Natural killer cell treated with Interleukin-12 subunit alpha and Interleukin-12 subunit beta and Interleukin-15 and Interleukin-18, amount 100 ng/mL, for 72 hours (primary cell): ENCODE results near the gene ANKRD44. TPM values are rescaled to one million over a fixed set of nuclear protein-coding genes. Genes with fewer than 3 reads are reported as not detected.

Experiments
- ATAC-seq, 2 donors: fragments of 150-1000 bp; cut with Tn5 transposase in 1 of 2; sonication (Bioruptor Pico), chemical (Tn5 transposase) in 1 of 2; 2 replicates each; pipeline ENCODE4 v1.10.0; 2021
- DNase-seq: peaks from one replicate; pipeline ENCODE4 v3.0.0; 2022; ENCODE audit warnings: low spot score
- H3K27ac Mint-ChIP-seq, 2 donors: 1 replicate in 1 of 2; 2 replicates in 1 of 2; pipeline ENCODE4 v1.8.0; 2022; ENCODE audit warnings: mixed read lengths in 2 of 2, mild to moderate bottlenecking in 1 of 2, moderate library complexity in 1 of 2
- H3K27me3 Mint-ChIP-seq, 2 donors: 1 replicate in 1 of 2; 2 replicates in 1 of 2; pipeline ENCODE4 v1.8.0; 2022; ENCODE audit warnings: mixed read lengths in 2 of 2
- H3K36me3 Mint-ChIP-seq: one replicate; pipeline ENCODE4 v1.8.0; 2022; ENCODE audit warnings: mixed read lengths
- H3K4me1 Mint-ChIP-seq, 2 donors: 1 replicate in 1 of 2; 2 replicates in 1 of 2; pipeline ENCODE4 v1.8.0; 2022; ENCODE audit warnings: low read depth in 2 of 2, mixed read lengths in 2 of 2, mild to moderate bottlenecking in 1 of 2
- H3K4me3 Mint-ChIP-seq: one replicate; pipeline ENCODE4 v1.8.0; 2022; ENCODE audit warnings: mixed read lengths
- H3K9me3 Mint-ChIP-seq: 2 replicates; pipeline ENCODE4 v1.8.0; 2022; ENCODE audit warnings: mixed read lengths
- total RNA-seq, 2 donors: library from RNA; stranded (reverse); gene quantifications; one replicate each; pipeline ENCODE4 v1.2.3, GENCODE V29; 2022

Gene ANKRD44
- total RNA-seq, 2 donors from 2014 or later = 307 to 413 TPM

DNA sequence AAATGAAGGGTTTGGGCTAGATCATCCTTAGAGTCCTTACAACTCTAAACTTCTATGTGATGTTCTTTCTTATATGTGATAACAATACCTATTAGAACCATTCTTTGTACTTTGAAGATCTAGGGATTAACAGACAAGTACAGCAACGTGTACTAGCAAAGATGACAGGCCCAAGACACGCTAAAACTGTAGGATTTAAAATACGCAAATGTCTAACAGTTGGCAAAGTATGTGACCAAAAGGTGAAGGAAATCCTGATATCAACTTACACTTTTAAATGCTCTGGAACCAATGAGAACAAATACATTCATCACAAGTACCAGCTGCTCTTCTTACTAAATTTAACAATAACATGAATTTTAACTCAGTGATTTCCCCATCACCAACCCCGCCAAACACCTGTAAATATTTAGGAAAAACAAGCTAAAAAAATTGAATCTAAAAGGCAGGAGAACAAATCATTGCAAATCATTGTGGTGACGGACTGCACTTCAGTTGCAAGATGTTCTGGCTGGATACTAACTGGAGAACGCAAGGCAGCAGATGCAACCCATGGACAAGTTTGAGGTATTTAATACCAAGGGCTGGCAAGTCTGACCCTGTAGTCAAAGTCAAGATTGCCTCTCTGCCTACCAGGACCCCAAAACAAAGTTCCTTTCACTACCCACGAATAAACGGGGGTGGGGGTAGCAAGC lies 1.4 kb downstream of the ANKRD44 start:
- no peak for DNase-seq
- Mint-ChIP-seq H3K9me3 (no peaks in the 10 kb centered on the region), H3K27ac (peak overlapping the region; percentile 99 to 100), H3K4me3 (peak overlapping the region; percentile 94), H3K36me3 (peaks cover 14% of the 10 kb centered on the region), H3K4me1 (peaks cover 58 to 59% of the 10 kb centered on the region in 2 donors), H3K27me3 (no peaks in the 10 kb centered on the region)
- no peak for ATAC-seq

DNA sequence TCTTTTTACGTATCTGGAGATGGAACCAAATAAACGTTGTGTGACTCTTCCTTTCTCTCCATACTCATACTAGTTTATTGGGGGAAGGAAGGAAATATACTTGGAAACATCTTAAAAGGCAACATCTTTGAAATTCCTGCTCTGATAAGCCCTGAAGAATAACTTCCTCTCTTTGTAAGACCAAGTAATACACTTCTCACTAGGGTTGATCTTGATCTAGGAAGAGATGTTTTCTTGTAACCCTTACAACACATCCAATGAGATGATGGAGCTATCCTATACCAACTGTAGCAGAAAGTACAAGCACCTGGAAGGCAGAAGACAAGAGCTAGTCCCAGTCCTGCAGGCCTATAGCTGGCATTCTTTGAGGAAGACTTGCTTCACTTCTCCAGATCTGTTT lies 2.0 kb downstream of the ANKRD44 start:
- H3K27me3 Mint-ChIP-seq = no peaks in the 10 kb centered on the region
- peaks cover 58 to 59% of the 10 kb centered on the region in 2 donors for H3K4me1 Mint-ChIP-seq
- no peak for ATAC-seq
- H3K36me3 Mint-ChIP-seq = peaks cover 14% of the 10 kb centered on the region
- peak overlapping the region; percentile 99 to 100 for H3K27ac Mint-ChIP-seq
- no peaks in the 10 kb centered on the region for H3K9me3 Mint-ChIP-seq
- peak overlapping the region; percentile 94 for H3K4me3 Mint-ChIP-seq
- DNase-seq = no peak

DNA sequence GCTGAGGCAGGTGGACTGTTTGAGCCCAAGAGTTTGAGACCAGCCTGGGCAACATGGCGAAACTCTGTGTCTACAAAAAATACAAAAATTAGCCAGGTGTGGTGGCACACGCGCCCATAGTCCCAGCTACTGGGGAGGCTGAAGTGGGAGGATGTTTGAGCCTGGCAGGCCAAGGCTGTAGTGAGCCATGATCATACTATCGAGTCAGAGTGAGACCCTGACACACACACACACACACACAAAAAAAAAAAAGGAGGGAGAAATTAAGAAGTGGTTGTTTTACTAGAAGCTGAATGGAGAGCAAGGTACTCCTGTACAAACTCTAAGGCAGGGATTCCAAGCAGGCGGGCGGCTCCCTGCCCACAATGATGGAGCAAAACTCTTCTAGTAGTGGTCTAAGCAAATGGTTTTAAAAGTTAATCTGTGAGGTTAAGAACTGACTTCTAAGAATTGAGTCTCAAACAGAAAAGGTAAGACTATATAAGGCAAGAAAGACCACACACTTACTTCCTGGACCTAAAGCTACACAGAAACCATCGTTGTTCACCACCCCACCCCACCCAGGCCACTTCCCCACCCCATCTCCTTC lies 2.6 kb downstream of the ANKRD44 start:
- Mint-ChIP-seq H3K27ac (peak overlapping the region; percentile 99 to 100), H3K9me3 (no peaks in the 10 kb centered on the region), H3K4me1 (peaks cover 60 to 63% of the 10 kb centered on the region in 2 donors), H3K4me3 (peak overlapping the region; percentile 94), H3K27me3 (no peaks in the 10 kb centered on the region), H3K36me3 (peaks cover 16% of the 10 kb centered on the region)
- DNase-seq (no peak), ATAC-seq (peak; percentile 50 to 63)

DNA sequence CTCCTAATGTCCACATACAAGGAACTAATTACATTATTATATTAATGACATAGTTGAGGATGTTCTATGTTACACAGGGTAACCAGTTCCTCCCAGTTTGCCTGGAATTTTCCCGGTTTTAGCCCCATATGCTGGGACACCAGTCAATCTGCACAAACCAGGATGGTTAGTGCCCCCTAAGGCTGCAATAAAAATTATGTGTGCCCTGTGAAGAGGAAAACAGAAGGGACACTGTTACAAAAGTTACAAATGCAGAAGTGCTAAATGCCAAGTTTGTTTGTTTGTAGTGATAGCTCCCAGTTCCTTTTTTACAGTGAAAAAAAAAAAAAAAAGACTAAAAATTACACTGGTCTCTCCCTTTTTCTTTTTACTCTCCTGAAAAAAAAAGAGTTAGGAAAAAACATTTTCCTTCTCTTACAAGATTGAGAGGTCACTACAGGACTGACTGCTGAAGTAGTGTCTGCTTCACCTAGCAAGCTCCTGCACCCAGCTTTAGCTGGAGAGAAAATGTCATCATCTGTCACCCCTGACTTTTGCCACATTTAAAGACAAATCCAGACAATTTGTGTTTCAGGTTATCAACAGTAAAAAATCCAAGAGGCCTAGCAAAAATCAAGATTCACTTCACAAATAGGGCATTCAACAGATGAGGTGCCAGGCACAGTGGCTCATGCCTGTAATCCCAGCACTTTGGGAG lies 3.2 kb downstream of the ANKRD44 start:
- H3K4me1 Mint-ChIP-seq = peaks cover 66 to 69% of the 10 kb centered on the region in 2 donors
- peak overlapping the region; percentile 99 to 100 for H3K27ac Mint-ChIP-seq
- no peaks in the 10 kb centered on the region for H3K9me3 Mint-ChIP-seq
- peak overlapping the region; percentile 94 for H3K4me3 Mint-ChIP-seq
- H3K36me3 Mint-ChIP-seq = peaks cover 22% of the 10 kb centered on the region
- no peaks in the 10 kb centered on the region for H3K27me3 Mint-ChIP-seq
- DNase-seq (no peak), ATAC-seq (no peak)

DNA sequence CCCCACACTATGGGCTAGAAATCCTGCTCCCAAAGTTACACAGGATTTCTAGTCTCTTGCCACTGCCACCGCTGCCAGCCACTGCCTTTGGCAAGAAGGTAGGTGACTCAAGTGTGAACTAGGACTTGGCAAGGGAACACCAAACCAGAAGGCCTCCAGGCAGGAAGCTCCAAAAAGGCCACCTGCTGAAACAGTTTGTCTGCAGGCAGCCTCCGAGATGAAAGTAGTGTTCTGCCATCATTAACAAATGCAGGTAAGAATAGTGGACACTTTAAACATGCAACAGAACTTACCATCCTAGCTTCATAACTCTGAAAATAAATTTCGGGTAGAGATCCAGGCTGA lies 3.9 kb downstream of the ANKRD44 start:
- H3K27me3 Mint-ChIP-seq = no peaks in the 10 kb centered on the region
- peaks cover 28% of the 10 kb centered on the region for H3K36me3 Mint-ChIP-seq
- H3K27ac Mint-ChIP-seq = peak overlapping the region; percentile 99 to 100

DNA sequence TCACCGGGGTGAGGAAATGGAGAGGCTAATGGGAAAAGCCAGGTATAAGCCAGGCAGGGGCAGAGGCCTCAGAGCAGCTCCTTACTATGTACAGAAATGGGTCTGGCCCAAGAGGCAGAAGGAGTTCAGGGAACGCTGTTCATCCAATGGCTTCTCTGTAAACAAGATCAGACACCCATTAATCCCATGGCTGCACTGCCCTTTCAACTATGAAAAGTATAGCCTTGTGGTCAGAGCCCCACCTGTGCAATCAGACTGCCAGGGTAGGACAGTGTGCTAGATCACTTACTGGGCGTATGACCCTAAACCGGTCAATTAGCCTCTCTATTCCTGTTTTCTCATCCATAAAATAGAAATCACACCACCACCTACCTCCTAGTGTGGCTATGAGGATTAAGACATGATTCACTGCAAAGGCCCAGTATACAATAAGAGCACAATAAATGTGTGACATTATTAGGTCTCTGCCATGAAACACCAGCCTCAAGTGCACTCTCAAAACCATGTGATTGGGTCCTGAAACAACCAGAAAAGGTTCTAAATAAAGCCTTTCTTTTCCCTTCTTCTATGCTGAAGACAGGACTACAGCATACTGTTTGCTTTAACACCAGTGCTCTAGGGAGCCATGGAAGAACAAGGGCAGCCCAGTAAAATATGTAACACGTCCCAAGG lies 4.4 kb downstream of the ANKRD44 start:
- ATAC-seq (no peak), DNase-seq (no peak)
- H3K27ac Mint-ChIP-seq = peak overlapping the region; percentile 99 to 100
- peaks cover 33% of the 10 kb centered on the region for H3K36me3 Mint-ChIP-seq
- H3K4me3 Mint-ChIP-seq = peak overlapping the region; percentile 94
- H3K9me3 Mint-ChIP-seq = peaks cover 4% of the 10 kb centered on the region
- no peaks in the 10 kb centered on the region for H3K27me3 Mint-ChIP-seq
- H3K4me1 Mint-ChIP-seq = peaks cover 68 to 73% of the 10 kb centered on the region in 2 donors

More for the DNA sequence above, 3.9 kb downstream of the ANKRD44 start:
- Mint-ChIP-seq H3K9me3 (peaks cover 3% of the 10 kb centered on the region), H3K4me3 (peak overlapping the region; percentile 94), H3K4me1 (peaks cover 68 to 73% of the 10 kb centered on the region in 2 donors)
- DNase-seq (no peak), ATAC-seq (no peak)

DNA sequence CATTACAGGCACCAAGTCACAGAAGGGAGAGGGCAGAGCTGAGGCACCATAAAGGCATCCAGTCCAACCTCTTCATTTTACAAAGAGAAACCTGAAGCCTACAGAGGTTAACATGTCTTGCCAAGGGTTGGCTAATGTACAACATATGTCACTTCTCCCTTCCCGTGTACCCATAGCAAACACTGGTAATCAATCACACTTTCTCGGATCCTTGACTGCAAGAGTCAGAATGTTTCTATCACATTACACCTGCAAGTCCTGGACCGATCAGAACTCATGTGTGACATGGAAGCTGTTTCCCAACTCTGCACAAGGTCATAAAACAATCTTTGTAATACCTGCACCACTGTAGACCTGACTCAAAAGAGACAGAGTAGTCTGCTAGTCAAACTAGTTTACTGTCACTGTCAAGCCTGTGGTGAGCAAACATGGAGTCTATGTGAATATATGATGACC lies 6.0 kb downstream of the ANKRD44 start:
- Mint-ChIP-seq H3K9me3 (peaks cover 7% of the 10 kb centered on the region), H3K36me3 (peaks cover 42% of the 10 kb centered on the region), H3K27me3 (no peaks in the 10 kb centered on the region), H3K27ac (peak overlapping the region; percentile 99 to 100), H3K4me1 (peaks cover 78 to 87% of the 10 kb centered on the region in 2 donors), H3K4me3 (peak overlapping the region; percentile 94)
- ATAC-seq (peak; percentile 69 to 76), DNase-seq (no peak)

DNA sequence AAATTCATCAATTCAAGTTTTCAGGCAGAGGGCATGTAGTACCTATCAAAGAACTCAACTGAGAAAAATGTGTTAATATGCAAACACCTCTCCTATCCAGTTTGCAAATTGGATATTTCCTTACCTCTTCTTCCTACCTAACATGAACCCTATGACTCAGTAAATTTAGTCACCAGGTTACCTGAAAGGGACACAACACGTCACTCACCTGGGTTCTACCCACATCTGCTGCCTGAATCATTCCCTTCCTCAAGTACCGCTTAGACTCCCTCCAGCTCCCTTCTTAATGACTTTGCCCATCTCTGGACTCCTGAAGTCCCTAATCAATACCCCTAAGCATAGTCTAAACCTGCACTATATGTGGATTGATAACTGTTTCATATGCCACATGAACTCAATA lies 10.4 kb downstream of the ANKRD44 start:
- Mint-ChIP-seq H3K36me3 (peaks cover 53% of the 10 kb centered on the region), H3K4me3 (peak overlapping the region; percentile 77)
- ATAC-seq = no peak

DNA sequence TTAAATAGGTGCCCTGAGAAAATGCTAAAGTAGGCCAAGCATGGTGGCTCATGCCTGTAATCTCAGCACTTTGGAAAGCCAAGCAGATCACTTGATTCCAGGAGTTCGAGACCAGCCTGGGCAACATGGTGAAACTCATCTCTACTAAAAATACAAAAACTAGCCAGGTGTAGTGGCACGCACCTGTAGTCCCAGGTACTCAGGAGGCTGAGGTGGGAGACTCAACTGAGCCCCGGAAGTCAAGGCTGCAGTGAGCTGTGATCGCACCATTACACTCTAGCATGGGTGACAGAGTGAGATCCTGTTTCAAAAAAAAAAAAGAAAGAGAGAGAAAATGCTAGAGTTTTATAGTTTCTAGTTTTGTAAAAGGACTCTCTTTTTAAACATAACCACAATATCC lies 12.0 kb downstream of the ANKRD44 start:
- Mint-ChIP-seq H3K36me3 (peaks cover 56% of the 10 kb centered on the region), H3K27ac (peak overlapping the region; percentile 99 to 100), H3K4me3 (peak overlapping the region; percentile 95), H3K27me3 (no peaks in the 10 kb centered on the region), H3K4me1 (peaks cover 80 to 95% of the 10 kb centered on the region in 2 donors), H3K9me3 (peaks cover 7% of the 10 kb centered on the region)
- DNase-seq (no peak), ATAC-seq (peak; percentile 51 to 78)

More for the DNA sequence above, 10.4 kb downstream of the ANKRD44 start:
- Mint-ChIP-seq H3K4me1 (peaks cover 75 to 90% of the 10 kb centered on the region in 2 donors), H3K27me3 (no peaks in the 10 kb centered on the region), H3K9me3 (peaks cover 7% of the 10 kb centered on the region), H3K27ac (peak overlapping the region; percentile 99 to 100)
- no peak for DNase-seq

DNA sequence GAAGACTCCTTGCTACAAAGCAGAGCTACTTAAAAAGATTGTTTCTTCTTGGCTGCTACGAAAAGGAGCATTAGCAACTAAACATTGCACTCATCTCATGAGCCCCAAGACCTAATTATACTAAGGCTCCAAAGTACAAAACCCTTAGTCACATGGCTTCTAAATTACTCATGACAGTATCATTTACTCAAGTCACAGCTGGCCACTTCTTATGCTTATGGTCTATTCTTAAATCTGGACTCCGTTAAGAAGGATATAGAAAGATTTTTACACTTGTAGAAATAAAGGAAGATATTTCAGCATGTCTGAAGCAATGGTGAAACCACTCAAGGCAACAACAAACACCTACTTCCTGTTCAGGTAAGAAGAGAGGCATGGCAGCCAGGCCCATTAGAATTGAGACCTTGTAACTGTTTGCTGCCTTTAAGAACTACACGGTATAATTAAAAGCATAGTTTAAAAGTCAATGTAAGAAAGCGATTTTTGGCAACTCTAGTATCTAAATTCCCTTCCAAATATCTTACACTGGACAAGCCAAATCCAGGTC lies 12.7 kb downstream of the ANKRD44 start:
- peaks cover 54% of the 10 kb centered on the region for H3K36me3 Mint-ChIP-seq
- peak overlapping the region; percentile 99 to 100 for H3K27ac Mint-ChIP-seq
- peaks cover 7% of the 10 kb centered on the region for H3K9me3 Mint-ChIP-seq
- H3K4me3 Mint-ChIP-seq = peak overlapping the region; percentile 95
- peaks cover 84 to 98% of the 10 kb centered on the region in 2 donors for H3K4me1 Mint-ChIP-seq
- ATAC-seq (peak; percentile 67 to 76), DNase-seq (no peak)
- H3K27me3 Mint-ChIP-seq = no peaks in the 10 kb centered on the region

DNA sequence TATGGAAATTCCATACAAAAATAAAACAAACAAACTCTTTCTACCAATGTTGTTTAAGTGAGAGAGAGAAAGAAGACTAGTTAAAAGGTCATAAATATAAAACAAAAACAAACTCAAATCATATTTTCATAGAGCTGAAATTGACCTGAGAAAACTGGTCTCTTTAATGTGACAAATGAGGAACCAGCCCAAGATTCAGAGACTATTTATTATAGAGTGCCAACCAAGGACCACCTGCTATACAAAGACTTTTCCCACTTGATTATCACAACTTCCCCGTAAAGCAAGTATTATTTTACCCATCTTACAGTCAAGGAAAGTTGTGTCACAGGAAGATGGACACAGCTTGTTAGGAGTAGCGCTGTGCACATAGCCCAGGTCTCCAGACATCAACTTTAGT lies 13.3 kb downstream of the ANKRD44 start:
- DNase-seq (no peak), ATAC-seq (no peak)
- Mint-ChIP-seq H3K27ac (peak overlapping the region; percentile 99 to 100), H3K4me3 (peak overlapping the region; percentile 95), H3K36me3 (peaks cover 54% of the 10 kb centered on the region), H3K27me3 (no peaks in the 10 kb centered on the region), H3K9me3 (peaks cover 7% of the 10 kb centered on the region), H3K4me1 (peaks cover 86 to 98% of the 10 kb centered on the region in 2 donors)

DNA sequence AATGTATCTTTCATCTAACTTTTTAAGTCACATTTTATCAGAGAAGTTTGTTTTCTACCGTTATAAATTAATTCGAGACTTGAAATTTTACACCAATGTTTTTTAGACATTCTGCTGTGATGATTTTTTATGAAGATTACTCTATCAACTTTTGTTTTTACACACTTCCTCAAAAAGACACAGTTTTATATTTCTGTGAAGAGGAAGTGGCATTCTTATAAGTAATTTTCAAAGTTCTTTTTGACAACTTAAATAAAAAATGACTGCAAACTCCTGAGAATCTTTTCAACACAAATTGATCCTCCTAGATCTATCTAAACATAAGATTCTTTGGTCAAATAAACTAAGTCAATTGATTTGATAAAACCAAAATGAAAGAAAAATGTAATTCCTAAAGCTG lies 13.7 kb downstream of the ANKRD44 start:
- Mint-ChIP-seq H3K4me1 (peaks cover 86 to 98% of the 10 kb centered on the region in 2 donors), H3K27ac (peak overlapping the region; percentile 99 to 100), H3K9me3 (peaks cover 6% of the 10 kb centered on the region), H3K27me3 (no peaks in the 10 kb centered on the region), H3K4me3 (peak overlapping the region; percentile 95), H3K36me3 (peaks cover 55% of the 10 kb centered on the region)
- ATAC-seq (no peak), DNase-seq (no peak)

DNA sequence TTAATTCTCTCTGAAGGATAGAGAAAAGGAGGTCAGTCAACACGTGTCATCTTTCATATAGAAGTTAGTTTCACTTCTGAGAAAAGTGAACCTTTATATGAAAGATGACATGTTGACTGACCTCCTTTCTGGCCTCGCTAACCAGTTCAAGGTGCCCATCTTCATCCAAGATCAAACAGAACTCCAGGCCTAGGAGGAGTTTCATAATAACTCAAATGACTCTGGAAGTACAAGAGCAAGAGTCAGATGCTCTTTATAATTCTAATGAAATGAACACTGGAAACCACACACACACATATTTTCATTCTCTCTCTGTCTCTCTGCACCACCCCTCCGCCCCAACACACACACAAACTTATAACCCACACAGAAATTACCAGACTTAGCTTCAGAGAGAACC lies 16.3 kb downstream of the ANKRD44 start:
- no peaks in the 10 kb centered on the region for H3K27me3 Mint-ChIP-seq
- H3K9me3 Mint-ChIP-seq = peaks cover 3% of the 10 kb centered on the region
- H3K4me3 Mint-ChIP-seq = peak overlapping the region; percentile 95
- DNase-seq = no peak
- ATAC-seq = peak; percentile 50 to 62
- H3K36me3 Mint-ChIP-seq = peaks cover 46% of the 10 kb centered on the region
- peaks cover 83 to 88% of the 10 kb centered on the region in 2 donors for H3K4me1 Mint-ChIP-seq
- H3K27ac Mint-ChIP-seq = peak overlapping the region; percentile 99 to 100
